SU-DHL-6 (cell line): ENCODE measurements around the gene CDH23.

Experiments
- H2AFZ ChIP-seq: fragments of 200-600 bp; sonication (generic); 2 replicates; pipeline ENCODE4 v1.6.1; 2014; ENCODE audit warnings: low read depth, mild to moderate bottlenecking, moderate library complexity, mixed read lengths, antibody characterized with exemption, low read length; ENCODE audit not compliant: severe bottlenecking
- H3F3A ChIP-seq: fragments of 200-600 bp; shearing (Covaris generic); 2 replicates; pipeline ENCODE4 v1.6.0; 2016; ENCODE audit warnings: antibody characterized with exemption, mild to moderate bottlenecking; ENCODE audit not compliant: insufficient read depth
- H3K27ac ChIP-seq: fragments of 200-600 bp; sonication (generic); 2 replicates; pipeline ENCODE4 v1.5.1; 2016; ENCODE audit warnings: low read depth, mild to moderate bottlenecking, low read length, moderate library complexity, mixed read lengths
- H3K27me3 ChIP-seq: fragments of 200-600 bp; sonication (generic), shearing (Covaris generic); 2 replicates; pipeline ENCODE4 v1.6.0; 2014; ENCODE audit warnings: mild to moderate bottlenecking, low read length
- H3K36me3 ChIP-seq: fragments of 200-600 bp; sonication (generic); 2 replicates; pipeline ENCODE4 v1.6.1; 2014; ENCODE audit warnings: mild to moderate bottlenecking, low read length, mixed read lengths
- H3K4me2 ChIP-seq: fragments of 300-600, 200-600 bp; shearing (Covaris generic), sonication (generic); 2 replicates; pipeline ENCODE4 v1.6.0; 2014; ENCODE audit warnings: low read length, low read depth, mild to moderate bottlenecking; ENCODE audit not compliant: poor library complexity, severe bottlenecking
- H3K4me3 ChIP-seq: fragments of 200-600 bp; sonication (generic); 2 replicates; pipeline ENCODE4 v1.5.1; 2014; ENCODE audit warnings: antibody characterized with exemption, low read length, mild to moderate bottlenecking, mixed read lengths; ENCODE audit not compliant: insufficient read depth, poor library complexity, severe bottlenecking
- H3K79me2 ChIP-seq: fragments of 200-600 bp; sonication (generic); 2 replicates; pipeline ENCODE4 v1.6.1; 2014; ENCODE audit warnings: mild to moderate bottlenecking, low read length, moderate library complexity; ENCODE audit not compliant: insufficient read depth
- H3K9ac ChIP-seq: fragments of 200-600 bp; sonication (generic); 2 replicates; pipeline ENCODE4 v1.7.0; 2014; ENCODE audit warnings: mild to moderate bottlenecking, low read length
- H3K9me2 ChIP-seq: fragments of 200-600 bp; sonication (generic); replicated peaks from 2 replicates; pipeline ENCODE4 v1.6.1; 2014; ENCODE audit warnings: low read length; ENCODE audit not compliant: insufficient read depth
- H3K9me3 ChIP-seq: fragments of 200-600 bp; sonication (generic); 2 replicates; pipeline ENCODE4 v1.6.1; 2014; ENCODE audit warnings: low read length, mixed read lengths; ENCODE audit not compliant: insufficient read depth
- H4K20me1 ChIP-seq: fragments of 200-600 bp; sonication (generic); 2 replicates; pipeline ENCODE4 v1.6.1; 2014; ENCODE audit warnings: low read depth, mild to moderate bottlenecking, antibody characterized with exemption, low read length, moderate library complexity, mixed read lengths
- EZH2phosphoT487 ChIP-seq: fragments of 200-600 bp; sonication (generic), shearing (Covaris generic); conservative IDR thresholded peaks from 2 replicates; pipeline ENCODE4 v1.6.1; 2018; ENCODE audit warnings: mild to moderate bottlenecking, antibody characterized with exemption, low read length, moderate library complexity, mixed read lengths
- TF ChIP-seq, protein P1 (sequence below): fragments of 200-600 bp; sonication (generic); IDR thresholded peaks from one replicate; pipeline ENCODE4 v1.5.1; 2017; ENCODE audit warnings: antibody characterized with exemption, mild to moderate bottlenecking, low read length, moderate library complexity; ENCODE audit not compliant: insufficient read depth, poor library complexity, severe bottlenecking

The CDH23 gene

DNA sequence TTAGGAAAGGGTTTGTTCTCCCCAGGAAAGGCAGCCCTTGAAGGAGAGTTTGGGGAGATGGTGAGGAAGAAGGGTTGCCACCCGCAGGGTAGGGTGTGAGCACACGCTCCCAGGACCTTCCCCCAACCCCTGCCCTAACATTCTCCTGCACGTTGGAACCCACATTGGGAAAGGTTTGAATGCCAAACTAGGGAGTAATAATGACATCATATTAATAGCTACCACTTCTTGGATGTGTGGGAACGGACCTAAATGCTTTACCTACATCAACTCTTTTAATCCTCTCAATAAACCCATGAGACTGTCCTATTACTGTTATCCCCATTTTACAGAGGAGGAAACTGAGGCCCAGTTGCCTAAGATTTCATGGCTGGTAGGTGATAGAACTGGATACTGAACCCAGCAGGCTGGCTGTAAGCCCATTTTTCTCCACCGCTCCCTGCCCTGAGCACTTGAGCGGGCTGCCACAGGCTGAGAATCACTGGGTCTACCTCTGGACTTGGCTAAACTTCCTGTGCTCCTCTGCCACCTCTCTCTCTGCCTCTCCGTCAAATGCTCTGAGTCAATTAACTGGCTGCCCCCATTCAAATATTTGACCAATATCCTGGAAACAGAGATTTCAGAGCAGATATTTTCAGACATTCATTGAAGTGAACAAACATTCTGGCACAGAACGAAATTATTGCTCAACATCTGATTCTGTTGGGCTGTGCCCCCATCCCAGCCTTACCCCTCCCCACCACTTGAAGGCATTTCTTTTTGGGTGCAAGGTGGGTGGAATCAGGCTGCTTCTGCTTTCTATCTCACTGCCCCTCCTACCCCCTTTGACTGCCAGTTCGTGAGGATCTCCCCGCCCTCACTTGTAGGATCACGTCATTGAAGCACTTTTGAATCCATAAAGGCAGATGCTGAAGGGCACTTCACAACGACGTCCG lies 193.2 kb downstream of the CDH23 start:
- H3K4me3 ChIP-seq = no peak overlapping the region
- H3F3A ChIP-seq = no peaks in the 10 kb centered on the region
- no peaks in the 10 kb centered on the region for H3K36me3 ChIP-seq
- H2AFZ ChIP-seq = no peak overlapping the region
- no peaks in the 10 kb centered on the region for H4K20me1 ChIP-seq
- H3K27ac ChIP-seq = no peak overlapping the region
- no peaks in the 10 kb centered on the region for H3K9me3 ChIP-seq
- H3K9me2 ChIP-seq = no peaks in the 10 kb centered on the region
- TF ChIP-seq, protein P1, sequence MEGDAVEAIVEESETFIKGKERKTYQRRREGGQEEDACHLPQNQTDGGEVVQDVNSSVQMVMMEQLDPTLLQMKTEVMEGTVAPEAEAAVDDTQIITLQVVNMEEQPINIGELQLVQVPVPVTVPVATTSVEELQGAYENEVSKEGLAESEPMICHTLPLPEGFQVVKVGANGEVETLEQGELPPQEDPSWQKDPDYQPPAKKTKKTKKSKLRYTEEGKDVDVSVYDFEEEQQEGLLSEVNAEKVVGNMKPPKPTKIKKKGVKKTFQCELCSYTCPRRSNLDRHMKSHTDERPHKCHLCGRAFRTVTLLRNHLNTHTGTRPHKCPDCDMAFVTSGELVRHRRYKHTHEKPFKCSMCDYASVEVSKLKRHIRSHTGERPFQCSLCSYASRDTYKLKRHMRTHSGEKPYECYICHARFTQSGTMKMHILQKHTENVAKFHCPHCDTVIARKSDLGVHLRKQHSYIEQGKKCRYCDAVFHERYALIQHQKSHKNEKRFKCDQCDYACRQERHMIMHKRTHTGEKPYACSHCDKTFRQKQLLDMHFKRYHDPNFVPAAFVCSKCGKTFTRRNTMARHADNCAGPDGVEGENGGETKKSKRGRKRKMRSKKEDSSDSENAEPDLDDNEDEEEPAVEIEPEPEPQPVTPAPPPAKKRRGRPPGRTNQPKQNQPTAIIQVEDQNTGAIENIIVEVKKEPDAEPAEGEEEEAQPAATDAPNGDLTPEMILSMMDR = no peak
- no peak for TF ChIP-seq EZH2phosphoT487
- no peak overlapping the region for H3K4me2 ChIP-seq
- no peaks in the 10 kb centered on the region for H3K79me2 ChIP-seq
- H3K9ac ChIP-seq = no peak overlapping the region
- no peaks in the 10 kb centered on the region for H3K27me3 ChIP-seq

- Histone ChIP-seq H3K9ac (no peak overlapping the region), H3K36me3 (no peaks in the 10 kb centered on the region), H3F3A (no peaks in the 10 kb centered on the region), H2AFZ (no peak overlapping the region), H3K4me2 (no peak overlapping the region), H3K4me3 (no peak overlapping the region), H3K9me2 (no peaks in the 10 kb centered on the region), H4K20me1 (no peaks in the 10 kb centered on the region), H3K79me2 (no peaks in the 10 kb centered on the region), H3K27ac (no peak overlapping the region), H3K27me3 (no peaks in the 10 kb centered on the region), H3K9me3 (no peaks in the 10 kb centered on the region)
- TF ChIP-seq, protein P1 = no peak
- no peak for TF ChIP-seq EZH2phosphoT487
Observed at GRCh38 chr10:71590781-71591350, 194.1 kb downstream of the CDH23 start.

GRCh38 chr10:71594934-71595571 lies 198.3 kb downstream of the CDH23 start:
- no peak overlapping the region for H3K4me3 ChIP-seq
- H3K9ac ChIP-seq = no peak overlapping the region
- no peak overlapping the region for H3K27ac ChIP-seq
- TF ChIP-seq EZH2phosphoT487 = no peak
- TF ChIP-seq, protein P1 = no peak
- no peaks in the 10 kb centered on the region for H4K20me1 ChIP-seq
- no peak overlapping the region for H2AFZ ChIP-seq
- no peaks in the 10 kb centered on the region for H3K27me3 ChIP-seq
- no peak overlapping the region for H3K4me2 ChIP-seq
- H3K79me2 ChIP-seq = no peaks in the 10 kb centered on the region
- H3K36me3 ChIP-seq = no peaks in the 10 kb centered on the region
- H3K9me3 ChIP-seq = no peaks in the 10 kb centered on the region
- H3K9me2 ChIP-seq = no peaks in the 10 kb centered on the region
- H3F3A ChIP-seq = no peaks in the 10 kb centered on the region
